ENCODE results near the gene SASH1.

Gene SASH1

DNA sequence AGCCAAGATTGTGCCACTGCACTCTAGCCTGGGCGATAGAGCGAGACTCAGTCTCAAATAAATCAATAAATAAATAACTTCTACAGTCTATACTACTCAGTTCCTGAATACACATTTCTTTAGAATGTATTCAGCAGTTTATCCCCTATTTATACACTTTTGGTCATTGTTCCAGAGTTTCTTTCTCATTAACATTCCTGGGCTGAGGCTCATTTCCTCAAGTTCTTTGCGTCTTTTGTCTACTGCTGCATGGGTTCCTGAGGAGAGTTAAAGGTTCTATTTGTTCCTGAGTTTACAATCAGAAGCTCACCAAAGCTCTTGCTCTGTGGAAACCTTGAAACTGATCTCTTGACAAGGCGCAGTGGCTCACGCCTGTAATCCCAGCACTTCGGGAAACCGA, 37.7 kb upstream of the SASH1 start:
- DNase-seq (ENCODE audit: low read depth, low spot score): no peak
- Histone ChIP-seq H3K4me1 (ENCODE audit: insufficient read depth, insufficient read length) (no peaks in the 10 kb centered on the region), H3K9ac (ENCODE audit: insufficient read length, low read depth) (no peak overlapping the region), H3K4me3 (ENCODE audit: insufficient read length, low read depth) (no peak overlapping the region), H3K9me3 (ENCODE audit: insufficient read depth, low read length) (no peaks in the 10 kb centered on the region), H3K27me3 (ENCODE audit: insufficient read depth, insufficient read length) (no peaks in the 10 kb centered on the region), H3K36me3 (ENCODE audit: insufficient read depth, insufficient read length, low read length) (no peaks in the 10 kb centered on the region)
- TF ChIP-seq ZNF274 (IDR thresholded peaks at IDR 0.05; ENCODE audit: low read depth, low read length) (no peak), SUZ12 (IDR thresholded peaks at IDR 0.05; ENCODE audit: extremely low read depth, insufficient read depth, insufficient read length) (no peak), YY1 (IDR thresholded peaks at IDR 0.05; ENCODE audit: insufficient read depth, insufficient read length) (no peak)

DNA sequence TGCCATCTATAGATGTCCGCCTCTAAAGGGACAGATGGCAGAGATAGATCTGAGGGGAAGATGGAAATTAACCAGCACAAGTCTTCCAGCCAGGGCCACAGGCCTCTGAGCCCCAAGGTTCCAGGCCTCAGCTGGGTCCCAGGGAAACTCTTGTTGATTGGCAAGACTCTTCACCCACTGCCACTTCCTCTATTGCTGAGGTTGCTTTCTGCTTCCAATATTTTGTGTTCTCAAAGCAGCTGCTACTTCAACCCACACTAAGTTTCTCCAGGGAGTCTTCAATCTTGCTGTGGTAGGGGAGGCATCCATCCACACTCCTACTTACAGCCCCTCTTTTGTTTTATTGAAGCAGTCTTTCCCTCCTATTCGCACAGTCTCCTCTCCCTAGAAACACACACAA, 36.4 kb upstream of the SASH1 start:
- Histone ChIP-seq H3K9me3 (ENCODE audit: insufficient read depth, low read length) (no peaks in the 10 kb centered on the region), H3K9ac (ENCODE audit: insufficient read length, low read depth) (no peak overlapping the region), H3K4me3 (ENCODE audit: insufficient read length, low read depth) (no peak overlapping the region), H3K27me3 (ENCODE audit: insufficient read depth, insufficient read length) (no peaks in the 10 kb centered on the region), H3K36me3 (ENCODE audit: insufficient read depth, insufficient read length, low read length) (no peaks in the 10 kb centered on the region), H3K4me1 (ENCODE audit: insufficient read depth, insufficient read length) (no peaks in the 10 kb centered on the region)
- TF ChIP-seq SUZ12 (IDR thresholded peaks at IDR 0.05; ENCODE audit: extremely low read depth, insufficient read depth, insufficient read length) (no peak), ZNF274 (IDR thresholded peaks at IDR 0.05; ENCODE audit: low read depth, low read length) (no peak)
- no peak for DNase-seq (ENCODE audit: low read depth, low spot score)

DNA sequence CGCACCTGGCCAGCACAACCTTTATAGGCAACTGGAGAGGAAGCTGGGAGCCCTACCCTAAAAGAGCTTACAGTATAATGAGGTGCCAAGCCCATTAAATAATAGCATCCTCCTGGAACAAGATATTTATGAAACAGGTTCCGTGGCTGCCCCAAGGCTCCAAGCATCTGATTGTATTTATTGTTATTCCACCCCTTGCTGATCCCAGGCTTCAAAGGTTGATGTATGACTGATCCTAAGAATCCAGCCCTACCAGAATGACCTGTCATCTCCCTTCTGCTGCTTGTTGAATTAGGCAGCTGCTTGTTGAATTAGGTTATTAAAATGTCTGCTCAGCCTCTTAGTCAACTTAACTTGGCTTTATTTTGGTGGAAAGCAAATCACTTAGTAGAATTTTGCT, 35.2 kb upstream of the SASH1 start:
- no peak for DNase-seq (ENCODE audit: low read depth, low spot score)
- Histone ChIP-seq H3K9me3 (ENCODE audit: insufficient read depth, low read length) (no peaks in the 10 kb centered on the region), H3K4me3 (ENCODE audit: insufficient read length, low read depth) (no peak overlapping the region), H3K36me3 (ENCODE audit: insufficient read depth, insufficient read length, low read length) (no peaks in the 10 kb centered on the region), H3K27me3 (ENCODE audit: insufficient read depth, insufficient read length) (no peaks in the 10 kb centered on the region), H3K4me1 (ENCODE audit: insufficient read depth, insufficient read length) (no peaks in the 10 kb centered on the region), H3K9ac (ENCODE audit: insufficient read length, low read depth) (no peak overlapping the region)
- TF ChIP-seq SUZ12 (IDR thresholded peaks at IDR 0.05; ENCODE audit: extremely low read depth, insufficient read depth, insufficient read length) (no peak), ZNF274 (IDR thresholded peaks at IDR 0.05; ENCODE audit: low read depth, low read length) (no peak)

DNA sequence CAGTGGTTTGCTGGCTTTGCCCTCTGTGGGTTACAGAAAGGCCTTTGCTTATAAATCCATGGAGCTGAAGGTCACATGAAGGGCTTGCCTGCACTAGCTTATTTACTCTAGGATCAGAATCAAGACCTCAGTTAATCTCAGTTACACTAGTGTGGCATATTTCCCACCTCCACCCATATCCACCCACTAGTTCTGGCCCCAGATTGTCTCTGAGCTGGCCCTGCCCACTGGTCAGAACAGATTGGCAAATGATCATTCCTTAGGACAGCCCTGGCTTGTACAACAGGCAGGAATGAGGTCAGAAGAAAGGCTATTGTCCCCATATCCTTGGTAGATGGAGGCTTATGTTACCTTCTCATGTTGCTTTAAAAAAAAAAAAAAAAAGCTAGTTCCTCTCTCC, 33.3 kb upstream of the SASH1 start:
- Histone ChIP-seq H3K9me3 (ENCODE audit: insufficient read depth, low read length) (no peaks in the 10 kb centered on the region), H3K36me3 (ENCODE audit: insufficient read depth, insufficient read length, low read length) (no peaks in the 10 kb centered on the region), H3K4me3 (ENCODE audit: insufficient read length, low read depth) (no peak overlapping the region), H3K9ac (ENCODE audit: insufficient read length, low read depth) (no peak overlapping the region), H3K4me1 (ENCODE audit: insufficient read depth, insufficient read length) (no peaks in the 10 kb centered on the region), H3K27me3 (ENCODE audit: insufficient read depth, insufficient read length) (no peaks in the 10 kb centered on the region)
- DNase-seq (ENCODE audit: low read depth, low spot score): no peak
- no peak for TF ChIP-seq SUZ12 (IDR thresholded peaks at IDR 0.05; ENCODE audit: extremely low read depth, insufficient read depth, insufficient read length)
- TF ChIP-seq YY1 (IDR thresholded peaks at IDR 0.05; ENCODE audit: insufficient read depth, insufficient read length): no peak
- TF ChIP-seq ZNF274 (IDR thresholded peaks at IDR 0.05; ENCODE audit: low read depth, low read length): no peak

DNA sequence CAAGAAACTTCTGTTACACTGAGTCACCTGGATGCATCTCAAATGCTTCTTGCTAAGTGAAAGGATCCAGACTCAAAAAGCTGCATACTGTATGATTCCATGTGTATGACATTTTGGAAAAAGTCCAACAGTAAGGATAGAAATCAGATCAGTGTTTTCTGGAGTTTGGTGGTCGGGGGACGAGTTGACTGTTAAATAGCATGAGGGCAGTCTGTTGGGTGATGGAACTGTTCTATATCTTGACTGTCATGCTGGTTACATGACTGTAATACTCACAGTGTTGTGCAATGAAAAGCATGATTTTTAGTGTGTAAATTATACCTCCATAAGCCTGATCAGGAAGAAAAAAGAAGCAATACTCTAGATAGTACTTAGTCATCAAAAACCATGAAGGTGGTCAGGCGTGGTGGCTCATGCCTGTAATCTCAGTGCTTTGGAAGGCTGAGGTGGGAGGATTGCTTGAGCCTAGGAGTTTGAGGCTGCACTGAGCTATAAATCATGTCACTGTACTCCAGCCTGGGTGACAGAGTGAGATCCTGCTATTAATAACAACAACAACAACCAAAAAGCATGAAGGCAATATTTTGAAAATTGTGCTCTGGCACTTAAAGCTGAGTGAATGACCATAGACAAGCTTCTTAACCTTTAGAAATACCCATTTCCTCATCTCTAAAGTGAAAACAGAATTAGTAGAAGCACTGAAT, 30.5 kb upstream of the SASH1 start:
- Histone ChIP-seq H3K36me3 (ENCODE audit: insufficient read depth, insufficient read length, low read length) (no peaks in the 10 kb centered on the region), H3K27me3 (ENCODE audit: insufficient read depth, insufficient read length) (no peaks in the 10 kb centered on the region), H3K9me3 (ENCODE audit: insufficient read depth, low read length) (no peaks in the 10 kb centered on the region), H3K9ac (ENCODE audit: insufficient read length, low read depth) (no peak overlapping the region), H3K4me3 (ENCODE audit: insufficient read length, low read depth) (no peak overlapping the region), H3K4me1 (ENCODE audit: insufficient read depth, insufficient read length) (no peaks in the 10 kb centered on the region)
- TF ChIP-seq ZNF274 (IDR thresholded peaks at IDR 0.05; ENCODE audit: low read depth, low read length) (no peak), SUZ12 (IDR thresholded peaks at IDR 0.05; ENCODE audit: extremely low read depth, insufficient read depth, insufficient read length) (no peak), YY1 (IDR thresholded peaks at IDR 0.05; ENCODE audit: insufficient read depth, insufficient read length) (no peak)
- DNase-seq (ENCODE audit: low read depth, low spot score): no peak

DNA sequence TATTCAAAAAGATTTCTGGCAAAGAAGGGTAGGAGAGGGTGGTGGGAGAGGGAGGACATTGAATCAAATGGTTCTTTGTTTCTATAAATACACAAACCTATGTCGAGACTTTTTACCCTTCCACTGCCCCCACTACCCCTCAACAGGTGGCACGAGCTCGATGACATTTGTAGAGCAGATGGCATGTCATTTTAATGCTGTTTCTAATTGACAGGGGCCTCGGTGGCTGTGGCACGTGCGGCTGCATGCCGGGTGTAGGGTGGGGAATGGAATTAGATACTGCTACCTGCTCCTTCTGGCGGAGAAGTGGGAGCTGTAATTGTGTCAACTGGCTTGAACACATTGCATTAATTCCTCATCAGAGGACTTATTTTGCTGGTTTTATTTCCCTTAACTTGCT, 29.1 kb upstream of the SASH1 start:
- H3K36me3 ChIP-seq (ENCODE audit: insufficient read depth, insufficient read length, low read length): no peaks in the 10 kb centered on the region
- no peaks in the 10 kb centered on the region for H3K9me3 ChIP-seq (ENCODE audit: insufficient read depth, low read length)
- H3K9ac ChIP-seq (ENCODE audit: insufficient read length, low read depth): no peak overlapping the region
- TF ChIP-seq SUZ12 (IDR thresholded peaks at IDR 0.05; ENCODE audit: extremely low read depth, insufficient read depth, insufficient read length) (no peak), YY1 (IDR thresholded peaks at IDR 0.05; ENCODE audit: insufficient read depth, insufficient read length) (no peak), ZNF274 (IDR thresholded peaks at IDR 0.05; ENCODE audit: low read depth, low read length) (no peak)
- H3K27me3 ChIP-seq (ENCODE audit: insufficient read depth, insufficient read length): no peaks in the 10 kb centered on the region
- H3K4me3 ChIP-seq (ENCODE audit: insufficient read length, low read depth): no peak overlapping the region
- no peaks in the 10 kb centered on the region for H3K4me1 ChIP-seq (ENCODE audit: insufficient read depth, insufficient read length)
- no peak for DNase-seq (ENCODE audit: low read depth, low spot score)

DNA sequence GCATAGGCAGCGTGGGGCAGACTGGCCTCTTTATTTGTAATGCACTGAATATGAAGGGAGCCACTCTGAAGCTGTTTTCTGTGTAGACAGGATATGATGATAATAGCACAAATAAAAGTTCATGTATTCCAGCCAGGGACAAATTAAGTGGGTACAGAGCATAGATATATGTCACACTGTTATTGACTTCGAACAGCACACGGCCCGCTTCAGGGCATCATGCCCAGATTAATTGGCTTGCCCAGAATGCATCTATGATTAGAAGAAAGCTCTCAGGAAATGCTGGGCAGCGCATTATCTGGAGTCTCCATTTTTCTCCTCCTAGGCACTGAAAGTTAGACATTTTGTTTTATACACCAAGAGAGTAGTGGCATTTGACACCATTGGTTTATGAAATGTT, 26.3 kb upstream of the SASH1 start:
- no peak for DNase-seq (ENCODE audit: low read depth, low spot score)
- no peak overlapping the region for H3K4me3 ChIP-seq (ENCODE audit: insufficient read length, low read depth)
- H3K9me3 ChIP-seq (ENCODE audit: insufficient read depth, low read length): no peaks in the 10 kb centered on the region
- H3K36me3 ChIP-seq (ENCODE audit: insufficient read depth, insufficient read length, low read length): no peaks in the 10 kb centered on the region
- H3K9ac ChIP-seq (ENCODE audit: insufficient read length, low read depth): no peak overlapping the region
- H3K4me1 ChIP-seq (ENCODE audit: insufficient read depth, insufficient read length): no peaks in the 10 kb centered on the region
- no peaks in the 10 kb centered on the region for H3K27me3 ChIP-seq (ENCODE audit: insufficient read depth, insufficient read length)
- TF ChIP-seq YY1 (IDR thresholded peaks at IDR 0.05; ENCODE audit: insufficient read depth, insufficient read length) (no peak), ZNF274 (IDR thresholded peaks at IDR 0.05; ENCODE audit: low read depth, low read length) (no peak), SUZ12 (IDR thresholded peaks at IDR 0.05; ENCODE audit: extremely low read depth, insufficient read depth, insufficient read length) (no peak)
